OCI-LY7 (cell line): ENCODE data around the gene DPYSL3. TPM values are rescaled to one million over a fixed set of nuclear protein-coding genes. Genes with fewer than 3 reads are reported as not detected.

Source experiments
- BruUV-seq: library from RNA; stranded (reverse); fragments of 400-500 nt; replicated peaks from 2 replicates; lab custom pipeline; 2021; lab: Mats Ljungman, UMichigan
- CTCF ChIA-PET: fragments of 300-600 bp; sonication (Branson Sonifier 250); formaldehyde crosslinking; loops from one replicate; lab custom pipeline; 2022; ENCODE audit warnings: antibody characterized with exemption; ENCODE audit not compliant: unreplicated experiment; lab: Charles Lee
- POLR2A ChIA-PET: fragments of 300-600 bp; sonication (Branson Sonifier 250); formaldehyde crosslinking; loops from one replicate; lab custom pipeline; 2022; ENCODE audit warnings: antibody characterized with exemption; lab: Charles Lee
- DNase-seq: peaks from one replicate; pipeline ENCODE4 v3.0.0-alpha.2; 2015; ENCODE audit warnings: low spot score
- H2AFZ ChIP-seq: fragments of 200-600 bp; sonication (generic), shearing (Covaris generic); 2 replicates; pipeline ENCODE4 v1.6.1; 2014; ENCODE audit warnings: mild to moderate bottlenecking, antibody characterized with exemption, low read length, moderate library complexity
- H3K27ac ChIP-seq: fragments of 200-600 bp; sonication (generic); 2 replicates; pipeline ENCODE4 v1.5.1; 2014; ENCODE audit warnings: mixed run types, low read depth, mild to moderate bottlenecking, moderate library complexity, low read length, inconsistent platforms; ENCODE audit not compliant: poor library complexity, severe bottlenecking
- H3K36me3 ChIP-seq: fragments of 200-600 bp; sonication (generic); 2 replicates; pipeline ENCODE4 v1.6.1; 2014; ENCODE audit warnings: mild to moderate bottlenecking, antibody characterized with exemption, low read length, moderate library complexity, mixed read lengths; ENCODE audit not compliant: insufficient read depth
- H3K4me1 ChIP-seq: fragments of 200-600 bp; sonication (generic); 2 replicates; pipeline ENCODE4 v1.5.1; 2014; ENCODE audit warnings: mild to moderate bottlenecking, low read length; ENCODE audit not compliant: insufficient read depth, poor library complexity, severe bottlenecking
- H3K4me2 ChIP-seq: fragments of 200-600 bp; sonication (generic); 2 replicates; pipeline ENCODE4 v1.6.1; 2014; ENCODE audit warnings: mild to moderate bottlenecking, low read length
- H3K4me3 ChIP-seq: fragments of 200-600 bp; sonication (generic); 2 replicates; pipeline ENCODE4 v1.5.1; 2014; ENCODE audit warnings: mild to moderate bottlenecking, low read depth, low read length; ENCODE audit not compliant: poor library complexity, severe bottlenecking
- H3K79me2 ChIP-seq: fragments of 200-600 bp; sonication (generic); 2 replicates; pipeline ENCODE4 v1.6.1; 2016; ENCODE audit warnings: low read depth, mild to moderate bottlenecking, low read length, moderate library complexity, mixed read lengths; ENCODE audit not compliant: insufficient read depth
- H3K9me2 ChIP-seq: fragments of 200-600 bp; sonication (generic); 2 replicates; pipeline ENCODE4 v1.6.1; 2016; ENCODE audit warnings: mild to moderate bottlenecking, low read length, mixed read lengths; ENCODE audit not compliant: insufficient read depth
- H3K9me3 ChIP-seq: fragments of 200-600 bp; sonication (generic); 2 replicates; pipeline ENCODE4 v1.6.1; 2014; ENCODE audit warnings: mild to moderate bottlenecking, mixed run types, low read length, mixed read lengths
- H4K20me1 ChIP-seq: fragments of 200-600 bp; sonication (generic); 2 replicates; pipeline ENCODE4 v1.6.1; 2014; ENCODE audit warnings: mild to moderate bottlenecking, antibody characterized with exemption, low read length, moderate library complexity, mixed read lengths; ENCODE audit not compliant: insufficient read depth
- EZH2phosphoT487 ChIP-seq: fragments of 200-600 bp; sonication (generic); IDR thresholded peaks from 2 replicates; pipeline ENCODE4 v1.6.1; 2018; ENCODE audit warnings: low read depth, borderline replicate concordance, mild to moderate bottlenecking, mixed run types, antibody characterized with exemption, low read length, moderate library complexity, mixed read lengths
- intact Hi-C: fragments of 100-400 bp; cut with micrococcal nuclease; formaldehyde crosslinking; loops from one replicate; pipeline ENCODE4 v1.10.0; 2022; ENCODE audit not compliant: unreplicated experiment
- total RNA-seq, 2 experiments: library from RNA; depleted of rRNA in 1 of 2; stranded (reverse); fragments of >200 nt in 1 of 2; shearing (Covaris generic) in 1 of 2; gene quantifications; 2 replicates each; pipeline ENCODE4 v1.2.3, GENCODE V29; 2014 to 2022
- TF ChIP-seq, protein P1 (sequence below): fragments of 200-600 bp; sonication (generic); conservative IDR thresholded peaks from 2 replicates; pipeline ENCODE4 v1.5.1; 2014; ENCODE audit warnings: mild to moderate bottlenecking, antibody characterized with exemption, low read length, moderate library complexity, mixed read lengths

Gene DPYSL3
- total RNA-seq, 2 experiments from 2014 or later, result not detected

DNA sequence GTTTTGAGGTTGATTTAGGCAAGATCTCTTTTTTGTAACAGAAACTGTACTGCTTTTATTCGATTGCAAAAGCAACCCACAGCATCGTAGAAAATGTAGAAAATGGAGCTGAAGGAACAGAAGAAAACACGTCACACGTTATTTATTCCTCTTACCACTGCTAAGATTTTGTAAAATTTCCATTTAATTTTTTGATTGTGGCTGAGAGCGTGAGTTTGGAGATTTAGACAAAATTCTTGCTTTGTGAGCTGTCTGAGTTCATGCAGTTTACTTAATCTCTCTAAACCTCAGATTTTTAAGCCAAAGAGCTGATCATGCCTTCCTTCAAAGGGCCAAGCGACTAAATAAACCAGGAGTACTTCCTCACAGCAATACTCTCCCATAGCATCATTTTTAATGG is 24.8 kb downstream of the DPYSL3 start:
- H3K9me3 ChIP-seq, result no peaks in the 10 kb centered on the region
- no peaks in the 10 kb centered on the region for H3K9me2 ChIP-seq
- H3K4me1 ChIP-seq, result no peaks in the 10 kb centered on the region
- ChIA-PET CTCF (no interaction called here), POLR2A (no interaction called here)
- H3K79me2 ChIP-seq, result no peaks in the 10 kb centered on the region
- no peaks in the 10 kb centered on the region for H4K20me1 ChIP-seq
- no peak overlapping the region for H3K4me2 ChIP-seq
- H3K27ac ChIP-seq, result no peak overlapping the region
- no peak for DNase-seq
- H3K4me3 ChIP-seq, result no peak overlapping the region
- no peaks in the 10 kb centered on the region for H3K36me3 ChIP-seq
- no peak overlapping the region for H2AFZ ChIP-seq
- intact Hi-C loops, result no loop called here
- TF ChIP-seq, protein P1, sequence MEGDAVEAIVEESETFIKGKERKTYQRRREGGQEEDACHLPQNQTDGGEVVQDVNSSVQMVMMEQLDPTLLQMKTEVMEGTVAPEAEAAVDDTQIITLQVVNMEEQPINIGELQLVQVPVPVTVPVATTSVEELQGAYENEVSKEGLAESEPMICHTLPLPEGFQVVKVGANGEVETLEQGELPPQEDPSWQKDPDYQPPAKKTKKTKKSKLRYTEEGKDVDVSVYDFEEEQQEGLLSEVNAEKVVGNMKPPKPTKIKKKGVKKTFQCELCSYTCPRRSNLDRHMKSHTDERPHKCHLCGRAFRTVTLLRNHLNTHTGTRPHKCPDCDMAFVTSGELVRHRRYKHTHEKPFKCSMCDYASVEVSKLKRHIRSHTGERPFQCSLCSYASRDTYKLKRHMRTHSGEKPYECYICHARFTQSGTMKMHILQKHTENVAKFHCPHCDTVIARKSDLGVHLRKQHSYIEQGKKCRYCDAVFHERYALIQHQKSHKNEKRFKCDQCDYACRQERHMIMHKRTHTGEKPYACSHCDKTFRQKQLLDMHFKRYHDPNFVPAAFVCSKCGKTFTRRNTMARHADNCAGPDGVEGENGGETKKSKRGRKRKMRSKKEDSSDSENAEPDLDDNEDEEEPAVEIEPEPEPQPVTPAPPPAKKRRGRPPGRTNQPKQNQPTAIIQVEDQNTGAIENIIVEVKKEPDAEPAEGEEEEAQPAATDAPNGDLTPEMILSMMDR, result no peak
- no peak for TF ChIP-seq EZH2phosphoT487
- no TSS peak for BruUV-seq

DNA sequence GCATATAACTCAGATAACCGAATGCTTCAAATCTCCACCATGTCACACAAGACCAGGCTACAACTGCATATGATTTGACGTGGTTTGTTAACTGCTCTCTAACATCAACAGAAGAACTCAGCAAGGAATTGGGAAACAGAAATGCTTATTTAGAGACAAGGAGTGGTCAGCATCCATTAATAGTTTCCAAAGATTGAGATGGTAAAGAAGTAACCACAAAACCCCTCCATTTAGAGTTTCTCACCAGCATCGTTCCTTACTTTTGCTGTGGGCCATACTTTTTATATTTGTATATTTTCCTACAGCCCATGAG is 25.2 kb downstream of the DPYSL3 start:
- intact Hi-C loops, result no loop called here
- TF ChIP-seq, protein P1, result no peak
- no peak for TF ChIP-seq EZH2phosphoT487
- Histone ChIP-seq H3K27ac (no peak overlapping the region), H3K9me3 (no peaks in the 10 kb centered on the region), H3K79me2 (no peaks in the 10 kb centered on the region), H4K20me1 (no peaks in the 10 kb centered on the region), H3K4me2 (no peak overlapping the region), H2AFZ (no peak overlapping the region), H3K4me3 (no peak overlapping the region), H3K36me3 (no peaks in the 10 kb centered on the region), H3K9me2 (no peaks in the 10 kb centered on the region), H3K4me1 (peaks cover 1% of the 10 kb centered on the region)
- CTCF ChIA-PET, result no interaction called here
- no peak for DNase-seq
- no TSS peak for BruUV-seq
- POLR2A ChIA-PET, result no interaction called here

DNA sequence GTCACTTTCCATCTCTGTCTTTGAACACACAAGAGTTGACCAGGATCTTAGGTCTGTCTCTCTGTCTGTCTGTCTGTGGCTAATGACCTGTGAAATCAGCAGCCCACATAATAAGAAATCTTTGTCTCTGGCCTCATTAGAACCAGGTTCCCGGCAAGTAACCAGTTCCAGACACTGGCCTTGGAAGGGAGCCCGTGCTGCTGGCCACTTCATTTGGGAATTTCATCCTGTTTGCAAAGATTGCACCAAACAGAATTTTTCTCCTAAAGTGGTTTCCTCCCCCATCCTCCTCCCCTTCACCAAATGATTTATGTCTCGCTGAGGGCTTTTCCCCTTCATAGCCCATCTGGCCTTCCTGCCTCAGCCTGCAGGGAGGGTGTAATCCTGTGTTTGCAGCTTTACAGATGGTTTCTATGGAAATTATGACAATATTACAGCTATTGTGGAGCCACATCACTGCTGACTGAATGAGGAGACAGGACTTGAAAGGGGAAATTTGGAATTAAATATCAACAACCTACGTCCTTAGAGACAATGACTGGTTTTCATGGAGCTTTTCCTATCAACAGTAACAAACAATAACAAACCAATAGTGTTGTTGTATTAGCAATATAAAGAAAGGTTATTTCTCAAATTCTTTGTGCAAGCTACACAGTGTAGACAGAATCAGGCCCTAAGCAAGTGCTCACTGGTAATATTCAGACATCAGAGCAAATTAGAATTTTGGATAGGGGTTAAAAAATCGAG is 25.7 kb downstream of the DPYSL3 start:
- POLR2A ChIA-PET, result no interaction called here
- intact Hi-C loops, result no loop called here

More for the DNA sequence above, 25.7 kb downstream of the DPYSL3 start:
- no peak overlapping the region for H3K4me3 ChIP-seq
- H3K4me1 ChIP-seq, result peaks cover 4% of the 10 kb centered on the region
- H3K27ac ChIP-seq, result no peak overlapping the region
- no peaks in the 10 kb centered on the region for H4K20me1 ChIP-seq
- no peaks in the 10 kb centered on the region for H3K9me2 ChIP-seq
- no peaks in the 10 kb centered on the region for H3K9me3 ChIP-seq
- no peak overlapping the region for H3K4me2 ChIP-seq
- no peak for DNase-seq
- H2AFZ ChIP-seq, result no peak overlapping the region
- no TSS peak for BruUV-seq
- H3K79me2 ChIP-seq, result no peaks in the 10 kb centered on the region
- TF ChIP-seq, protein P1, result no peak
- TF ChIP-seq EZH2phosphoT487, result no peak
- H3K36me3 ChIP-seq, result no peaks in the 10 kb centered on the region
- CTCF ChIA-PET, result no interaction called here
